Karpas-422 (cell line): ENCODE results near the gene MLLT6. TPM values are rescaled to one million over a fixed set of nuclear protein-coding genes. Genes with fewer than 3 reads are reported as not detected.

Experiments
- DNase-seq: peaks from one replicate; pipeline ENCODE4 v3.0.0-alpha.2; 2015
- H2AFZ ChIP-seq: fragments of 200-600 bp; sonication (generic); 2 replicates; pipeline ENCODE4 v1.6.1; 2014; ENCODE audit warnings: antibody characterized with exemption, low read length, mixed read lengths
- H3K27ac ChIP-seq: fragments of 200-600 bp; sonication (generic); 2 replicates; pipeline ENCODE4 v1.5.1; 2014; ENCODE audit warnings: mild to moderate bottlenecking, low read length, moderate library complexity
- H3K27me3 ChIP-seq: fragments of 200-600 bp; sonication (generic); 2 replicates; pipeline ENCODE4 v1.6.1; 2014; ENCODE audit warnings: low read length, mixed read lengths
- H3K36me3 ChIP-seq: fragments of 200-600 bp; sonication (generic); 2 replicates; pipeline ENCODE4 v1.6.1; 2014; ENCODE audit warnings: low read length, mixed read lengths; ENCODE audit not compliant: insufficient read depth
- H3K4me1 ChIP-seq: fragments of 200-600 bp; sonication (generic); 2 replicates; pipeline ENCODE4 v1.6.1; 2014; ENCODE audit warnings: mild to moderate bottlenecking, low read length, mixed read lengths
- H3K4me2 ChIP-seq: fragments of 200-600 bp; sonication (generic); 2 replicates; pipeline ENCODE4 v1.6.1; 2014; ENCODE audit warnings: low read length, low read depth, mild to moderate bottlenecking; ENCODE audit not compliant: poor library complexity, severe bottlenecking
- H3K4me3 ChIP-seq: fragments of 200-600 bp; sonication (generic); 2 replicates; pipeline ENCODE4 v1.5.1; 2014; ENCODE audit warnings: mild to moderate bottlenecking, antibody characterized with exemption, low read length, mixed read lengths
- H3K79me2 ChIP-seq: fragments of 200-600 bp; sonication (generic); 2 replicates; pipeline ENCODE4 v1.6.1; 2014; ENCODE audit warnings: mild to moderate bottlenecking, low read length, mixed read lengths
- H3K9ac ChIP-seq: fragments of 200-600 bp; sonication (generic); 2 replicates; pipeline ENCODE4 v1.6.0; 2014; ENCODE audit warnings: low read length
- H3K9me2 ChIP-seq: fragments of 200-600 bp; sonication (generic), shearing (Covaris generic); replicated peaks from 2 replicates; pipeline ENCODE4 v1.6.0; 2014; ENCODE audit warnings: mild to moderate bottlenecking, low read length, moderate library complexity; ENCODE audit not compliant: insufficient read depth
- H3K9me3 ChIP-seq: fragments of 300-700, 200-600 bp; sonication (generic); 2 replicates; pipeline ENCODE4 v1.6.1; 2014; ENCODE audit warnings: low read length, mixed read lengths
- H4K20me1 ChIP-seq: fragments of 200-600 bp; sonication (generic); 2 replicates; pipeline ENCODE4 v1.6.1; 2014; ENCODE audit warnings: mild to moderate bottlenecking, antibody characterized with exemption, low read length, low read depth; ENCODE audit not compliant: insufficient read depth
- total RNA-seq: library from RNA; depleted of rRNA; stranded (reverse); fragments of >200 nt; shearing (Covaris generic); gene quantifications from 2 replicates; pipeline ENCODE4 v1.2.3, GENCODE V29; 2014; ENCODE audit warnings: low replicate concordance

MLLT6 gene
- total RNA-seq, 1 experiment from 2014 or later = 72.4 TPM

DNA sequence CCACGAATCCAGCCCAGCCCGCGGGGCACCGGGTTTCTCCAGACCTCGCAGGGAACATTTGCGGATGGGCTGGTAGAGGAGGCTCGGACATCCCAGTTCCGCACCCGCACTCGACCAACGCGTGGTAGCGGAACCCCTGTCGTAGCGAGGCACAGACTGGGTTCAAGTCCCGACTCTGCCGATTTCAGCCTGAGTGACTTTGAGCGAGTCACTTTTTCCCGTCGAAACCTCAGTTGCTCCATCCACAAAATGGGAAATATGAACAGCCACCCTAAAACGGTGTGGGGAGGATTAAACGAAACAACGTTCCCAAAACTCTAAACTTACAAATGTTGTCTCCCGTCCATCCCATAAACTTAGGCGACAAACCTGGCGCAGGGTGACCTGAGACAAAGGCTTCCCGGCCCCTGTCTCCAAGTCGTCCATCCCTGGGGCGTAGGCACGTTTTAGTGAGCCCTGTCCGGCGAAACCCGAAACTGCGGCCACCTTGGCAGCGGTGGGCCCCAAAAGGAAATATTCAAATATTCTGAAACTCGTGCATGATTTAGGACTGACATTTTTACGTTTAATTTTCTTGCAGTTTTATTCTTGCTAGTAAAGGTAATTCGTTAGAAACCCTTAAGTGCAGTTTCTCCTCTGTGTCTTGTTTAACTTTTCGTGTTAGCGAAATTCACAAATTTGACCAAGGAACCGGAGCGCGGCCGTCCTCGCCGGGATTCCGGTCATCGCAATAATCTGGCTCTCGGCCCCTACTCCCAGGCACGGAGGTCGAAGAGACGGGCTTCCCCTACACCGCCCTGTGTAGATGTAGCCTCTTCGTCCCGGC, 1.9 kb upstream of the MLLT6 start:
- Histone ChIP-seq H3K4me1 (peaks cover 51% of the 10 kb centered on the region), H3K9me3 (no peaks in the 10 kb centered on the region), H4K20me1 (no peaks in the 10 kb centered on the region), H3K9ac (peak overlapping the region; percentile 96), H3K27me3 (no peaks in the 10 kb centered on the region; the same call in 1 of the 2 replicates), H3K9me2 (no peaks in the 10 kb centered on the region), H3K27ac (peak overlapping the region; percentile 91), H2AFZ (no peak overlapping the region), H3K4me3 (peak overlapping the region; percentile 92), H3K4me2 (peak overlapping the region; percentile 95), H3K79me2 (peaks cover 32% of the 10 kb centered on the region), H3K36me3 (no peaks in the 10 kb centered on the region)
- DNase-seq = peak; percentile 80

DNA sequence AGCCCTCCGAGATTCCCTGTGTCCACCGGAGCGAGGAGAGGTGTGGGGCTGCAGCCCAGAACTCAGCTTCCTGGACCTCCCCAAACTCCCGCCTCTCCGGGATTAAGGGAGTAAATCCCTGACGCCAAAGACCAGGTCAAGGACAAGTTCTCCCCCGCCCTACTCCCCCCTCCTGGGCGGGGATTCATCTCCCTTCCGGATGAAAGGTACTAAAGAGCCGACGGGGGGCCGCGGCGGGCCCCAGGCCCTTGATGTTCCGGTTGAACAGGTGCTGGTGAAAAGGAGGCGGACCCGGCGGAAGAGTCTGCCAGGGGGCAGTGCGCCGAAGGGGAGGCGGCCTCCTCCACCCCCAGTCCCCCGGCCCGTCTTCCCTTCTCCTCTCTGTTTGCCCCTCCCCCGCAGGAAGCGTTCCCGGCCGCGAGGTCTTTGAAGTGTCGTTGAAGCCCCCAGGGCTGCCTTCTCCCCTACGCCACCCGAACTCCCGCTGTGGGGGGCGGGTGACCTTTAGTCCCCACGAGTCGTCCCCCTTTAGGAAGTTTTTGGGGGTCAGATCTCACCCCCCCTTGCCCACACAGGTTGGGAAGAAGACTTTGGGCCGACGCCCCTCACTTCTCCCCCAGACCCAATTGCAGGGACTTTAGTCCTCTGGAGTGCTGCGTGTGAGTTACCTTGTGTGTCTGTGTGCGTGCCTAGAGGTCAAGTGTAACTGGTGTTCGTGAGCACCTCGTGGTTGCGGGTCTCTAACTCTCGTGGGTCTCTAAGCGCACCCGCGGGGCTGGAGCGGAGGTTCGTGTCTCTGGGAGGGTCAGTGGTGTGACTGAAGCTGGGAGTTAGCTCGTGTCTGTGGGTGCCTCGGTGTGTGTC, 1.1 kb upstream of the MLLT6 start:
- H3K4me2 ChIP-seq = peak overlapping the region; percentile 95
- H3K4me3 ChIP-seq = peak overlapping the region; percentile 92
- H3K4me1 ChIP-seq = peaks cover 51% of the 10 kb centered on the region
- H2AFZ ChIP-seq = peak overlapping the region; percentile 52; the same call in 1 of the 2 replicates
- DNase-seq = peak; percentile 95
- H3K27ac ChIP-seq = peak overlapping the region; percentile 91
- H3K9me2 ChIP-seq = no peaks in the 10 kb centered on the region
- no peaks in the 10 kb centered on the region for H4K20me1 ChIP-seq
- no peaks in the 10 kb centered on the region for H3K36me3 ChIP-seq
- H3K79me2 ChIP-seq = peaks cover 37% of the 10 kb centered on the region
- H3K9ac ChIP-seq = peak overlapping the region; percentile 96
- H3K9me3 ChIP-seq = no peaks in the 10 kb centered on the region
- H3K27me3 ChIP-seq = no peaks in the 10 kb centered on the region; the same call in 1 of the 2 replicates

DNA sequence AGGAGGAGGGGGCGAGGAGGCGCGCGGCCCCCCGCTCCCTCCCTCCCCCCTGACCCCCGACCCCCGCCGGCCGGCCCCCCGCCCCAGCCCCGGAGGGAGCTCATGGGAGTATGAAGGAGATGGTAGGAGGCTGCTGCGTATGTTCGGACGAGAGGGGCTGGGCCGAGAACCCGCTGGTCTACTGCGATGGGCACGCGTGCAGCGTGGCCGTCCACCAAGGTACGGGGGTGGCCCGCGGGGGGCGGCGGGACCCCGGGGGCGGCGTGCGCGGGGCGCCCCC, 390 bp downstream of the MLLT6 start:
- no peaks in the 10 kb centered on the region for H3K9me2 ChIP-seq
- no peaks in the 10 kb centered on the region for H4K20me1 ChIP-seq
- H3K27me3 ChIP-seq = no peaks in the 10 kb centered on the region; the same call in 1 of the 2 replicates
- peak overlapping the region; percentile 80 for H3K27ac ChIP-seq
- H3K9ac ChIP-seq = peak overlapping the region; percentile 89
- no peak overlapping the region for H2AFZ ChIP-seq
- no peaks in the 10 kb centered on the region for H3K9me3 ChIP-seq
- DNase-seq = no peak
- H3K79me2 ChIP-seq = peaks cover 37% of the 10 kb centered on the region
- peaks cover 6% of the 10 kb centered on the region; the same call in 1 of the 2 replicates for H3K36me3 ChIP-seq
- H3K4me3 ChIP-seq = peak overlapping the region; percentile 98
- peak overlapping the region; percentile 79 for H3K4me2 ChIP-seq
- peaks cover 51% of the 10 kb centered on the region for H3K4me1 ChIP-seq

DNA sequence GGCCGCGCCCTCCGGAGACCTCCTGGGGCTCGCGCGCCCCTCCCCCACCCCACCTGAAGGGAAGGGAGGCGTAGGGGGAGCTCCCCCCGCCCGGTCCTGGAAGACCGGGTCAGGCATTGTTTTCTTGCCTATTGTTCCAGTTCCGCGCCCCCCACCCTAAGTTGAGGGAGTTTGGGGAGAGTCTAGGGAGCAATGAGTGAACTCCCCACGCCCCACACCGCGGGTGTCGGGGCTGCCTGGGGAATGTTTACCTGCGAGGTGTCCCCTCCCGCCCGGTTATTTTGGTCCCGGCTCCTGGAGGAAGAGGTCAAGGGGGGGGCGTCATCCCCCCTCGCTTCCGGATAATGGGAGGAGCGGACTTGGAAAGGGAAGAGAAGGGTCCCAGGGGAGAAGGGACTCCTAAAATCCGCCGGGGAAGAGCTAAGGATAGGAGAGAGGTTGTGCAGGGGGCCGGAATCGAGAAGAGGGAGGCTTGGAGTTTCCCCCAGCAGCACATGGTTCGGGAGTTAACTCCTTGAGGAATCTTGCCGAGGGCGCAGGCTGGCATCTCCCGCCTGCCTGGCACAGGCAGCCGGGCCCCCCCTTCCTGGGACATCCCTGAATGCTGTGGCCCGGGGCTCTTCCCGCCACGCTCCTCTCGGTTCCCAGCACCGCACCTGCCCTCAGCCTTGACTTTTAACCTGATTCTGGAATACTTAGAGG, 881 bp downstream of the MLLT6 start:
- Histone ChIP-seq H3K4me2 (peak overlapping the region; percentile 79), H4K20me1 (no peaks in the 10 kb centered on the region), H3K79me2 (peaks cover 37% of the 10 kb centered on the region), H3K27ac (peak overlapping the region; percentile 80), H3K27me3 (no peaks in the 10 kb centered on the region; the same call in 1 of the 2 replicates), H3K4me1 (peaks cover 49% of the 10 kb centered on the region), H3K9me3 (no peaks in the 10 kb centered on the region), H3K4me3 (peak overlapping the region; percentile 98), H3K9me2 (no peaks in the 10 kb centered on the region), H3K36me3 (peaks cover 6% of the 10 kb centered on the region; the same call in 1 of the 2 replicates), H3K9ac (peak overlapping the region; percentile 89), H2AFZ (no peak overlapping the region)
- peak; percentile 66 for DNase-seq

DNA sequence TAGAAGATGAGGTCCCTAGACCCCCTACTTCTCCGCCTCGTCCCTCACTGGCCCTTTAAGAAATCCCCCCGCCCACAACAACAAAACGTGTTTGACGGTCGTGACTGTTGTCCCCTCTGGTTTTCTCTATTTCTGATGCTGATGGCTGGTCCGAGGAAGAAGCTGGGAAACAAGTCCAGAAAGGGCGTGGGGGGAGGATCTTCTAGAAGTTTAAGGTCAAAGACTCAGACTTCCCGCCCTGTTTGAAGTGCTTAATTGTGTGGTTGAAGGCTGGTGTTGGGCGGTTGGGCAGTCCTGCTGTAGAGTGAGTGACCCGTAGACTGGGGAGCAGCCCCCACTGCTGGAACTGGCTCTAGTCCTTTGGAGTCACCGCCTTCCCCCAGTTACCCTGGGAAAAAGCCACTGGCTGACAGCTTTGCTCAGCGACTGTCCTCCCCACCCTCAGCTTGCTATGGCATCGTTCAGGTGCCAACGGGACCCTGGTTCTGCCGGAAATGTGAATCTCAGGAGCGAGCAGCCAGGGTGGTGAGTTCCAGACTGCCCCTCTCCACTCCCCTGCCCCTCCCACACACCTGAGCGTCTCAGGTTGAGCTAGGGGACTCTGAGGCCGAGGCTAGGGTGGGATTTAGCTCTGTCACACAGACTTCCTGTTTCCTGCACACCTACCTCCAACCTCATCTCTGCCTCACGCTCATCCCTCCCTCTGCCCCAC, 1.6 kb downstream of the MLLT6 start:
- Histone ChIP-seq H3K79me2 (peaks cover 37% of the 10 kb centered on the region), H3K36me3 (peaks cover 6% of the 10 kb centered on the region; the same call in 1 of the 2 replicates), H3K9me3 (no peaks in the 10 kb centered on the region), H3K4me3 (peak overlapping the region; percentile 98), H4K20me1 (no peaks in the 10 kb centered on the region), H3K9me2 (no peaks in the 10 kb centered on the region), H3K4me1 (peaks cover 42% of the 10 kb centered on the region), H3K27ac (peak overlapping the region; percentile 80), H3K27me3 (no peaks in the 10 kb centered on the region), H3K9ac (peak overlapping the region; percentile 89), H3K4me2 (peak overlapping the region; percentile 79), H2AFZ (no peak overlapping the region)
- DNase-seq = peak; percentile 64

DNA sequence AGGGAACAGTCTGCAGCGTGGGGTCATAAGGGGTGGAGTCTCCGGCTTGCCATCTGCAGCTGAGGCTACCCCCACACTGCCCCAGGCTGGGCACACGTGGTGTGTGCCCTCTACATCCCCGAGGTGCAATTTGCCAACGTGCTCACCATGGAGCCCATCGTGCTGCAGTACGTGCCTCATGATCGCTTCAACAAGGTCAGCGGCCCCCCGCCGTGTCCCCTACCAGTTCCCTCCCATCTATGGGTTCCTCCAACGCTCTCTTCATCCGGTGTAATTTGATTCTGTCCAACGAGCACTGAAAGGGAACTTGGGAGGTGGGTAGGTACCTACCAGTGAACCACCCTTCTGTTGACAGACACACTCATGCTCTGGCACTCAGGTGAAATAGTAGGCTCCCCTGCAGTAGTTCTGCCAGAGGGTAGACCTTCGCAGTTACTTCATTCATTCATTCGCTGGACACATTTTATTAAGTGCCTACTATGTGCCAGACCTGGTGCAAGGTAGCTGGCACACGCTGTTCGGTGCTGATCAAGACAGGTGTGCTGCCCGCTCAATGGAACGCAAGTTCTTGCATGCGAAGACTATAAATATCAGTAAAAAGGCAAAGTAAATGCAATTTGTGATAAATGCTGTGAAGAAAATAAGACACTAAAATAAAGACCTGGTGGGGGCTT, 2.7 kb downstream of the MLLT6 start:
- H3K9me2 ChIP-seq = no peaks in the 10 kb centered on the region
- H3K36me3 ChIP-seq = peaks cover 10% of the 10 kb centered on the region
- H3K27ac ChIP-seq = no peak overlapping the region
- no peak overlapping the region for H2AFZ ChIP-seq
- no peaks in the 10 kb centered on the region for H3K27me3 ChIP-seq
- peaks cover 34% of the 10 kb centered on the region for H3K4me1 ChIP-seq
- no peak overlapping the region for H3K9ac ChIP-seq
- no peaks in the 10 kb centered on the region for H4K20me1 ChIP-seq
- H3K9me3 ChIP-seq = no peaks in the 10 kb centered on the region
- H3K4me2 ChIP-seq = no peak overlapping the region
- H3K79me2 ChIP-seq = peaks cover 37% of the 10 kb centered on the region
- no peak overlapping the region for H3K4me3 ChIP-seq
- no peak for DNase-seq

DNA sequence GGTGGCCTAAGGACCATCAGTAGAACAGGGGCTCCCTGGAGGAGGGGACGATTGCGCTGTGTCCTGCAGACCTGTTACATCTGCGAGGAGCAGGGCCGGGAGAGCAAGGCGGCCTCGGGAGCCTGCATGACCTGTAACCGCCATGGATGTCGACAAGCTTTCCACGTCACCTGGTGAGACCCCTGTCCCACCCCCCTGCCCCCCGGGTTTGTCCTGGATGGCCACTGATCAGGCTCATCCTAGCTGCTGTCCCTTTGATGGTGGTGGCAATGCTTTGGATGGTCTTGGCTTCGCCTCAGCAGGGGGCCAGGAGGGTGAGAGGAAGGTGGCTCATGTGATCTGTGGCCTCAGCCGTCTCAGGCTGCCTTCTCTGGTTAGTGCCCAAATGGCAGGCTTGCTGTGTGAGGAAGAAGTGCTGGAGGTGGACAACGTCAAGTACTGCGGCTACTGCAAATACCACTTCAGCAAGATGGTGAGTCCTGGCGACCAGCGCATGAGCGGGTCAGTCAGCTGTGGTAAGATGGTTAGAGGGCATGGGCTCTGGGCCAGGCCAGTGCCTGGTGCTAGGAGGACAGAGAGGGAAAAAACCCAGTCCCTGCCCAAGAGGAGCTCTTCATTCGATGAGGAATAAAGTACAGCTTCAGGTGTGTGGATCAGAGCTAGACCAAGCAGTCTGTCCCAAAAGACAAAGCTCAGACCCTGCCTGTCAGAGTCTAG, 4.2 kb downstream of the MLLT6 start:
- Histone ChIP-seq H3K79me2 (peaks cover 36% of the 10 kb centered on the region), H3K4me2 (no peak overlapping the region), H3K9me3 (no peaks in the 10 kb centered on the region), H3K4me3 (no peak overlapping the region), H3K27ac (no peak overlapping the region), H4K20me1 (no peaks in the 10 kb centered on the region), H3K9ac (no peak overlapping the region), H3K4me1 (peaks cover 19% of the 10 kb centered on the region), H3K27me3 (no peaks in the 10 kb centered on the region), H3K36me3 (peaks cover 10% of the 10 kb centered on the region), H2AFZ (no peak overlapping the region), H3K9me2 (no peaks in the 10 kb centered on the region)
- DNase-seq = no peak
